Measurements from ENCODE around the gene NXT2. TPM values are rescaled to one million over a fixed set of nuclear protein-coding genes. Genes with fewer than 3 reads are reported as not detected.

NXT2 gene
- total and polyA plus RNA-seq, 10 donors = 7.9 to 15.6 (median 9.0) TPM

GRCh38 chrX:109585488-109585887, 48.8 kb downstream of the NXT2 start:
- WGBS, 5 donors = 85 to 100% (median 87%) methylated on average over 2 to 7 of the region's 7 CpGs
- Histone ChIP-seq H3K27me3 (replicated peaks in 1 of 7) (peaks cover 0 to 18% (median 0%) of the 10 kb centered on the region in 7 donors), H3K4me3 (no peak overlapping the region), H3K4me1 (no peaks in the 10 kb centered on the region), H3K9me3 (no peaks in the 10 kb centered on the region), H3K27ac (no peak overlapping the region), H3K36me3 (no peaks in the 10 kb centered on the region)
- no peak for TF ChIP-seq CTCF (IDR thresholded peaks at IDR 0.05 in 8 of 11, conservative IDR thresholded peaks at IDR 0.05 in 3 of 11)
- no peak for TF ChIP-seq POLR2AphosphoS5 (IDR thresholded peaks at IDR 0.05)
- TF ChIP-seq POLR2A (IDR thresholded peaks at IDR 0.05) = no peak
- intact Hi-C loops (cut with DNase I; ENCODE audit: low total_unique reads) = no loop called here
- DNase-seq = no peak

DNA sequence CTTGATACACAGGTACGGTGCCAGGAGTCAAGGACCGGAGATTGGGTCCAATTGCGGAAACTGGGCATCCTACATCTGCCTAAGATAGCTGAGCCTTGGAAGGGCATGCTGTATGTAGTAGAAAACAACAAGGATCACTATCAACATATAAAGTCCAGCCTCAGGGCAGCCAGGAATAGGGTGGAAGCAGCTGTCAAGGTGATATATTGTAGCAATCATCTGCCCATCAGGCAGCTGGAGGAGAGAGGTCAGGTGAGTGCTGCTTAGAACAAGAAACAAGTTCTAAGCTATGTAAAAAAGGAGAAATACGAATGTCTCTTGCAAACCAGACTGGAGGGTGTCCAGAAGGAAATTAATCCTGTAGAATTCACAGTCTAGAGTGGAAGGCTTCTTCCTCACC, 53.5 kb downstream of the NXT2 start:
- Histone ChIP-seq H3K4me1 (no peaks in the 10 kb centered on the region), H3K9me3 (no peaks in the 10 kb centered on the region), H3K4me3 (no peak overlapping the region), H3K27ac (no peak overlapping the region), H3K36me3 (no peaks in the 10 kb centered on the region), H3K27me3 (replicated peaks in 1 of 7) (peaks cover 0 to 16% (median 0%) of the 10 kb centered on the region in 7 donors)
- intact Hi-C loops (cut with DNase I; ENCODE audit: low total_unique reads) = no loop called here
- WGBS, 5 donors = 67 to 81% (median 71%) methylated on average over 4 of the region's 4 CpGs
- DNase-seq = no peak
- no peak for TF ChIP-seq CTCF (IDR thresholded peaks at IDR 0.05 in 8 of 11, conservative IDR thresholded peaks at IDR 0.05 in 3 of 11)
- no peak for TF ChIP-seq POLR2AphosphoS5 (IDR thresholded peaks at IDR 0.05)
- TF ChIP-seq POLR2A (IDR thresholded peaks at IDR 0.05) = no peak

Other genes starting within 250 kb of the NXT2 start
- gene GUCY2F, start 54.8 kb upstream of the NXT2 start, total RNA-seq = under 1 TPM in 2 of 7 donors, not detected in 5; 0.09 to 0.59 TPM
- not detected for gene GUCY2F, start 54.8 kb upstream of the NXT2 start, polyA plus RNA-seq
- under 1 TPM in 6 of 7 donors, not detected in 1; 0.33 to 0.94 (median 0.59) TPM for gene KCNE5, start 88.3 kb downstream of the NXT2 start, total RNA-seq
- under 1 TPM; 0.08 to 0.16 (median 0.13) TPM for gene KCNE5, start 88.3 kb downstream of the NXT2 start, polyA plus RNA-seq
- gene ACSL4, start 196.4 kb downstream of the NXT2 start, total RNA-seq = 100 to 1,000 TPM in 1 of 7 donors, 10 to 100 TPM in 6; 47.3 to 109 (median 54.8) TPM
- 10 to 100 TPM; 10.8 to 16.3 (median 11.6) TPM for gene ACSL4, start 196.4 kb downstream of the NXT2 start, polyA plus RNA-seq